Thyroid gland (tissue), 4 donors: ENCODE measurements around the gene RNF26. TPM values are rescaled to one million over a fixed set of nuclear protein-coding genes. Genes with fewer than 3 reads are reported as not detected.

Experiments
- DNase-seq, 2 donors: peaks; one replicate each; pipeline ENCODE4 v3.0.0-alpha.2; 2019
- H3K27ac ChIP-seq, 3 donors: fragments of 200-600 bp; sonication (generic); 1 replicate in 2 of 3; 2 replicates in 1 of 3; pipeline ENCODE4 v1.5.1; 2016 to 2019; ENCODE audit warnings: mild to moderate bottlenecking in 1 of 3, moderate library complexity in 1 of 3
- H3K27me3 ChIP-seq: fragments of 200-600 bp; sonication (generic); one replicate; pipeline ENCODE4 v1.5.1; 2019
- H3K36me3 ChIP-seq, 2 donors: fragments of 200-600 bp; sonication (generic); one replicate each; pipeline ENCODE4 v1.5.1; 2016 to 2019
- H3K4me1 ChIP-seq, 2 donors: fragments of 200-600 bp; sonication (generic); one replicate each; pipeline ENCODE4 v1.5.1; 2017 to 2019
- H3K4me3 ChIP-seq, 3 donors: fragments of 200-600 bp; sonication (generic); replicated peaks in 1 of 3; 1 replicate in 2 of 3; 2 replicates in 1 of 3; pipeline ENCODE4 v1.5.1; 2016; ENCODE audit warnings: mild to moderate bottlenecking in 1 of 3
- H3K9me3 ChIP-seq: fragments of 200-600 bp; sonication (generic); one replicate; pipeline ENCODE4 v1.5.1; 2017
- POLR2A ChIP-seq, 2 donors: fragments of 450-650 bp; IDR thresholded peaks; one replicate each; pipeline ENCODE4 v1.6.1; 2017; ENCODE audit warnings: antibody characterized with exemption in 2 of 2, mild to moderate bottlenecking in 2 of 2, moderate library complexity in 1 of 2
- WGBS, 2 donors: methylation state at CpG; one replicate each; pipeline ENCODE4 v1.1.5; 2017; 5-methylcytosine and 5-hydroxymethylcytosine counted together
- intact Hi-C: fragments of 100-400 bp; cut with DNase I; formaldehyde crosslinking; loops from one replicate; pipeline ENCODE4 v1.15.1; 2023
- total RNA-seq, 4 donors: library from RNA; depleted of rRNA; stranded (reverse); fragments of >200 nt; gene quantifications; one replicate each; pipeline ENCODE4 v1.2.3, GENCODE V29; 2016
- TF ChIP-seq, protein P1 (sequence below), 6 experiments: fragments of 200-600 bp in 3 of 6; fragments of 450-650 bp in 3 of 6; sonication (generic) in 3 of 6; IDR thresholded peaks; one replicate each; pipeline ENCODE4 v1.5.1; 2016 to 2019; ENCODE audit warnings: antibody characterized with exemption in 6 of 6, mild to moderate bottlenecking in 2 of 6, inconsistent platforms in 1 of 6, moderate library complexity in 1 of 6

The RNF26 gene
- total RNA-seq, 4 donors from 2014 or later: 10.1 to 18.9 (median 14.1) TPM

DNA sequence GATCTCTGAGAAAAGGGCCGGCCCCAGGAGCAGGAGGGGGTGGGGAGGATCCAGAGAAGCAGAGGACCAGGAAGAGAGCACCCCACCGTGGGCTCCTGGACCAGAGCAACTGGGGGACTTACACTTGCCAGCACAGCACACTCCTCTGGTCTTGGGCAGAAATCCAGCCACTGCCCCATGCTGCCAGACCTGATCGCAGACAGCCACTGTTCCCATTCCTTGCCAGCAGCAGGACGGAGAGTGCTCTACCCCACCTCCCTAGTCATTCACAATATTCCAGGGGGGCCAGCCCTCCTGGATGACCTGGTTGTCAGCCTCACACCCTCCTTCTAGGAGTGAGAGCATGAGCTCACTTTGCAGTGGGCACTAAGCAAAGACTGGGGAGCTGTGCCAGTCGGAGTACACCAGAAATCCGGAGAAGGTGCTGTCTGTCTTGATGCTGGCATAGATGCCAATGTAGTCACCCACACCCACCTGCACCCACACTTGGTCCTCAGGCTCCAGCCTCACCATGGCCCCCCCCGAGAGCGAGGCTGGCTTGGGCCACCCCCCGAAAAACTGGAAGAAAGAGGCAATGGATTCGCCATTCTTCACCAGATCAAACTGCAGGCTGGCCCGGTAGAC is 4.8 kb downstream of the RNF26 start:
- Histone ChIP-seq H3K4me1 (peaks cover 19 to 52% of the 10 kb centered on the region in 2 donors), H3K36me3 (no peaks in the 10 kb centered on the region), H3K27me3 (no peaks in the 10 kb centered on the region), H3K27ac (peak overlapping the region in 2 of 3 donors; percentile 79 to 95), H3K4me3 (peak overlapping the region in 1 of 3 donors; percentile 48), H3K9me3 (no peaks in the 10 kb centered on the region)
- TF ChIP-seq, protein P1, sequence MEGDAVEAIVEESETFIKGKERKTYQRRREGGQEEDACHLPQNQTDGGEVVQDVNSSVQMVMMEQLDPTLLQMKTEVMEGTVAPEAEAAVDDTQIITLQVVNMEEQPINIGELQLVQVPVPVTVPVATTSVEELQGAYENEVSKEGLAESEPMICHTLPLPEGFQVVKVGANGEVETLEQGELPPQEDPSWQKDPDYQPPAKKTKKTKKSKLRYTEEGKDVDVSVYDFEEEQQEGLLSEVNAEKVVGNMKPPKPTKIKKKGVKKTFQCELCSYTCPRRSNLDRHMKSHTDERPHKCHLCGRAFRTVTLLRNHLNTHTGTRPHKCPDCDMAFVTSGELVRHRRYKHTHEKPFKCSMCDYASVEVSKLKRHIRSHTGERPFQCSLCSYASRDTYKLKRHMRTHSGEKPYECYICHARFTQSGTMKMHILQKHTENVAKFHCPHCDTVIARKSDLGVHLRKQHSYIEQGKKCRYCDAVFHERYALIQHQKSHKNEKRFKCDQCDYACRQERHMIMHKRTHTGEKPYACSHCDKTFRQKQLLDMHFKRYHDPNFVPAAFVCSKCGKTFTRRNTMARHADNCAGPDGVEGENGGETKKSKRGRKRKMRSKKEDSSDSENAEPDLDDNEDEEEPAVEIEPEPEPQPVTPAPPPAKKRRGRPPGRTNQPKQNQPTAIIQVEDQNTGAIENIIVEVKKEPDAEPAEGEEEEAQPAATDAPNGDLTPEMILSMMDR (IDR thresholded peaks at IDR 0.05): no peak
- TF ChIP-seq POLR2A (IDR thresholded peaks at IDR 0.05): no peak
- intact Hi-C loops: no loop called here
- DNase-seq: no peak
- WGBS, 2 donors: 37 to 60% methylated on average over 5 to 11 of the region's 11 CpGs

DNA sequence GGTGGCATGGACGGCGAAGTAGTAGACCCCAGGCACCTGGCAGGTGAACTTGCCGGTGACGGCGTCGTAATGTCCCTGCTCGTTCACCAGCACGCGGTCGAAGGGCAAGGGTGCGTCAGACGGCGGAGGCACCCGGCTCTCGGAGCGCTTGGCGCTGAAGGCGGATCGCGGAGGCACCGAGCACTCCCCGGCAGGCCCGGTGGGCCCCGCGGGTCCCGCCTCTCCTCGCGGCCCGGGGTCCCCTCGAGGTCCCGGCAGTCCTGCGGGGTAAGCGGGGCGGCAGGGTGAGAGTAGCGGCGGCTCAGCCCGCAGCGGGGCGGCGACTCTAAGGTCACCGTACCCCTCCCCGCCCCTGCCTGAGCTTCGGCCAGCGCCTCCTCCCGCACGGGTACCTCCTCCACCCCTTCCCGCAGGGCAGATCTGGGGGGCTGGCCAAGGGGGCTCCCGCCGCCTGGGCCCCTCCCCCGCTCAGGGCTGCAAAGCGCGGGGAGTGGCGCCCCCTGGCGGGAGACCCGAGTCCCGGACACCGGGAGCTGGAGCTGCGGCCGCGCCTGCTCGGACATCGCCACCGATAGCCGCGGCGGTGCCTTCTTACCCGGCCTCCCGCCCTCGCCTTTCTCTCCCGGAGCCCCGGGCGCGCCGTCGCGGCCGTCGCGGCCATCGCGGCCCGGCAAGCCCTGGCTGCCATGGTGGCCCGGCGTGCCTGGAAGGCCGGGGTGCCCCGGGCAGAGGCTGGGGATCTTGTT is 5.4 kb downstream of the RNF26 start:
- 3 to 8% methylated on average over 6 to 23 of the region's 86 CpGs for WGBS, 2 donors
- no peak for TF ChIP-seq POLR2A (IDR thresholded peaks at IDR 0.05)
- TF ChIP-seq, protein P1 (IDR thresholded peaks at IDR 0.05): peak; percentile 27 to 82 (median 70)
- peaks cover 19 to 52% of the 10 kb centered on the region in 2 donors for H3K4me1 ChIP-seq

DNA sequence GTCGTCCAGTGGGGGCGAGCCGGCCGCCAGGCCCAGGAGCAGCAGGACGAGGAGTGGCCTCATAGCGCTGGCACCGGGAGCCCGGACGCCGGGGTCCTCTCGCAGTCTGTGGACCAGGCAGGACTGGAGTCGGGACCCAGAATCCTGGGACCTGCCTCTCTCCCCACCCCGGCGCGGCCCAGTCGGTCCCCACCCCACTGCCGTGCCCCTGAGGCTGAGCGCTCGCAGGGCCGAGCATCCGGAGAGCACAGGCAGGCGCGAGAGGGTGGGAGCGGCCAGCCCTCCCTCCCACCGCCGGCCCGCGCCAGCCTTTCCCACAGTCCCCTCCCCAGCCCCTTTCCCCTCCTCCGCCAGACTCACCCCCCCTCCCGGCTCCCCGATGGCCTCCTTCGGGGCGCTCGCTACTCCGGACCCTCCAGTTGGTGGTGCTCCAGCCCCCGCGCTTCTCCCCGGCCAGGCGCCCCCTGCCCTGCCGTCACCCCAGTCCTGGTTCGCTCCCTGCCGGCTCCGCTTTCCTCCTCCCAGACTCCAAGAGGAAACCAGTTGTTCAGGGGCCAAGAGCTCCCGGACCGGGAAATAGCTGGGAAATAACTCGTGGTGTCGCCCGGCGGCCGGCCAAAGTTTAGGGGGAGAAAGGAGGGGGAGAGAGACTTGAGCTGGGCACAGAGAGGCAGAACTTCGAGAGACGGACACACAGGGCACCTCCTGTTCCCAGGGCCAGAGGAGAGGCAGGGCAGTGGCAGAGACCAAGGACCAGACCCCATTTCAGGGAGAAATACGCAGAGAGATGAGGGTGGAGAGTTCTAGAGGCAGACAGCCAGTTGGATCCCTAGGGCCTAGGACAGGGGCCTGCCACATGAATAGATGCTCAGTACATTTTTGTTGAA is 6.3 kb downstream of the RNF26 start, which contains the start of gene C1QTNF5:
Gene C1QTNF5 (minus strand): TSS at position 549 of the 887 bp plus-strand sequence. CDS start 486 bp downstream, at position 63.
- intact Hi-C loops: no loop called here
- Histone ChIP-seq H3K27ac (peak within 1 kb of the TSS; percentile 79 to 95 (median 80)), H3K27me3 (no peaks in the 10 kb centered on the region), H3K4me1 (peaks cover 10 to 44% of the 10 kb centered on the region in 2 donors), H3K4me3 (peak within 1 kb of the TSS in 2 of 3 donors; percentile 31 to 48), H3K36me3 (no peaks in the 10 kb centered on the region), H3K9me3 (no peaks in the 10 kb centered on the region)
- WGBS, 2 donors: 8 to 13% methylated on average over 13 to 26 of the region's 53 CpGs
- peak; percentile 74 to 82 for DNase-seq
- TF ChIP-seq POLR2A (IDR thresholded peaks at IDR 0.05): peak in 1 of 2 donors; percentile 29
- TF ChIP-seq, protein P1 (IDR thresholded peaks at IDR 0.05): no peak

More for the DNA sequence above, 5.4 kb downstream of the RNF26 start:
- H3K27ac ChIP-seq: peak overlapping the region; percentile 79 to 95 (median 80)
- intact Hi-C loops: no loop called here
- H3K9me3 ChIP-seq: no peaks in the 10 kb centered on the region
- peak overlapping the region in 2 of 3 donors; percentile 31 to 48 for H3K4me3 ChIP-seq
- peak; percentile 53 to 60 for DNase-seq
- H3K36me3 ChIP-seq: no peaks in the 10 kb centered on the region
- H3K27me3 ChIP-seq: no peaks in the 10 kb centered on the region

DNA sequence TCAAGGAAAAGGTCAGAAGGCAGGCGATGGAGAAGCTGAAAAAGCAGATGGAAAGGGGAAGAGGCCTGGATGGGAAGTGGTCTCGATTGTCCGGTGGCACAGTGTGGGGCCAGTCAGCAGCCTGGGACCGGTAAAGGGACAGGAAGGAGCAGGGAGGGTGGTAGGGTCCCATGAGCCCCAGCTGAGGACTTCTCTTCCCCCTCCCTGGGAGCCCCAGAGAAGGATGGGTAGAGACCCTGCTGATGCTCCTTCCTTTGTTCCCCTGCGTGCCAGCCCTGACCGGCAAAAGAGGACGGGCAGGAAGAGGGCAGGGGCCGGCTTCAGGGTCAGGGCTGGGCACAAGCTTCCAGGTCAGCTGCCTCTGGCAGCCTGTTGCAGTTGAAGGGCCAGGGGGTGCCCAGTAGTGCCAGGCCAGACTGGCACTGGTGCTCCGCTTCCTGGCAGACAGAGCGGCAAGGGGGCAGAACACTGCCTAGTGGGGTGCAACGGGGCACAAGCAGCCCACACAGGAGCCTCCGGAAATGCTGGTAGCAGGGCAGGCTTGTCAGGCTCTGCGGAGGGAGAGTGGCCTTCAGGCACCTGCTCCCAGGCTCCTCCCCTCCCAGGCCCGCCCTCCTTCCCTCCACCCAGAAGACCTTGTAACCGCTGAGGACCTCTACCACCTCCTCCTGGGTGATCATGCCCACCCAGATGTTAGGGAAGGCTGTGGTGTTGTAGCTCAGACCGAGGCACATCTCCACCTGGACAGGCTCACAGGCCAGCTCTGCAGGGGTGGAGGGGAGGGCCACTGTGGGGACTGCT is 7.1 kb downstream of the RNF26 start:
- no peak for TF ChIP-seq POLR2A (IDR thresholded peaks at IDR 0.05)
- TF ChIP-seq, protein P1 (IDR thresholded peaks at IDR 0.05): no peak
- no peaks in the 10 kb centered on the region for H3K27me3 ChIP-seq
- H3K27ac ChIP-seq: peak overlapping the region; percentile 79 to 95 (median 80)
- no peaks in the 10 kb centered on the region for H3K9me3 ChIP-seq
- DNase-seq: no peak
- 37 to 61% methylated on average over 11 to 12 of the region's 16 CpGs for WGBS, 2 donors
- H3K36me3 ChIP-seq: no peaks in the 10 kb centered on the region
- H3K4me1 ChIP-seq: peaks cover 9 to 42% of the 10 kb centered on the region in 2 donors
- no peak overlapping the region for H3K4me3 ChIP-seq
- intact Hi-C loops: no loop called here
